GM18508 (cell line): ENCODE data around the gene OR51B2.
"Not testable (repeated sequence)": the region's sequence is repeated elsewhere in the genome, so short reads cannot be mapped to it uniquely, and the experiment has no call there.

Experiments used
- ATAC-seq: cut with Tn5 transposase; IDR thresholded peaks from one replicate; pipeline ENCODE4 v1.9.1; 2021; ENCODE audit warnings: moderate number of reproducible peaks; ENCODE audit not compliant: insufficient read depth, unreplicated experiment

Gene OR51B2

GRCh38 chr11:5324197-5324596 is at the start of gene OR51B2:
Gene OR51B2 (minus strand): TSS chr11:5324297. CDS start chr11:5324297, 0 bp downstream.
- ATAC-seq, result no peak

- ATAC-seq, result peak; percentile 48
These were observed 45.7 kb upstream of the OR51B2 start for GRCh38 chr11:5369789-5370188.

GRCh38 chr11:5368502-5369043 is 44.5 kb upstream of the OR51B2 start:
- ATAC-seq, result no peak

GRCh38 chr11:5367448-5368074 is 43.5 kb upstream of the OR51B2 start:
- no peak for ATAC-seq

GRCh38 chr11:5366856-5367255 is 42.8 kb upstream of the OR51B2 start:
- ATAC-seq, result no peak

- ATAC-seq, result not testable (repeated sequence)
These were observed 42.3 kb upstream of the OR51B2 start for GRCh38 chr11:5366365-5366764.

- no peak for ATAC-seq
These were observed 40.1 kb upstream of the OR51B2 start for GRCh38 chr11:5364214-5364613.

- no peak for ATAC-seq
These were observed 39.6 kb upstream of the OR51B2 start for GRCh38 chr11:5363679-5364078.

GRCh38 chr11:5362017-5362625 is 38.0 kb upstream of the OR51B2 start:
- ATAC-seq, result no peak

- ATAC-seq, result not testable (repeated sequence)
These were observed 31.9 kb upstream of the OR51B2 start for GRCh38 chr11:5356031-5356430.

- ATAC-seq, result no peak
These were observed 27.1 kb upstream of the OR51B2 start, which contains the start of gene OR51B6 for GRCh38 chr11:5351208-5351607. Gene OR51B6 (plus strand): TSS chr11:5351508. CDS start chr11:5351508, 0 bp downstream.

GRCh38 chr11:5349550-5349949 is 25.5 kb upstream of the OR51B2 start:
- no peak for ATAC-seq

- ATAC-seq, result no peak
These were observed 24.6 kb upstream of the OR51B2 start for GRCh38 chr11:5348551-5349194.

GRCh38 chr11:5345831-5346230 is 21.7 kb upstream of the OR51B2 start:
- ATAC-seq, result no peak

GRCh38 chr11:5343474-5344335 is 19.6 kb upstream of the OR51B2 start, which contains the start of gene OR51B5:
Gene OR51B5 (minus strand): TSS chr11:5343524. CDS start chr11:5343524, 0 bp downstream.
- no peak for ATAC-seq

GRCh38 chr11:5339771-5340322 is 15.8 kb upstream of the OR51B2 start:
- ATAC-seq, result peak; percentile 61

- ATAC-seq, result not testable (repeated sequence)
These were observed 13.2 kb upstream of the OR51B2 start for GRCh38 chr11:5337253-5337652.

GRCh38 chr11:5336331-5336730 is 12.2 kb upstream of the OR51B2 start:
- no peak for ATAC-seq

- ATAC-seq, result no peak
These were observed 11.1 kb upstream of the OR51B2 start for GRCh38 chr11:5335170-5335569.

GRCh38 chr11:5317292-5317691 is 6.8 kb downstream of the OR51B2 start:
- no peak for ATAC-seq
